ENCODE data around the gene GALNT5.
A peak's percentile ranks its signal among the peaks of the same experiment; 100 is the strongest.
"Not testable (repeated sequence)": the region's sequence is repeated elsewhere in the genome, so short reads cannot be mapped to it uniquely, and the experiment has no call there.

The GALNT5 gene

DNA sequence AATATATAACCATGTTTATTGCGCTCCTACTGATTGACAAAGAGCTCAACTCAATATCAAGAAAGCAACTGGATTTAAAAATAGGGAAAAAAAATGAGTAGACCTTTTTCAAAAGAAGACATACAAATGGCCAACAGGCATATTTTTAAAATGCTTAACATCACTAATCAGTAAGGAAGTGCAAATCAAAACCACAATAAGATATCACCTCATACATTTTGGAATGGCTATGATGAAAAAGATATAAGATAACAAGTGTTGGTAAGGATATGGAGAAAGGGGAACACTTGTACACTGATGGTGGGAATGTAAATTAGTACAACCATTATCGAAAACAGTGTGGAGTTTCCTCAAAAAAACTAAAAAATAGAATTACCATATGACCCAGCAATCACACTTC is 5.6 kb upstream of the GALNT5 start:
- no peak for DNase-seq (ENCODE audit: low read depth)

DNA sequence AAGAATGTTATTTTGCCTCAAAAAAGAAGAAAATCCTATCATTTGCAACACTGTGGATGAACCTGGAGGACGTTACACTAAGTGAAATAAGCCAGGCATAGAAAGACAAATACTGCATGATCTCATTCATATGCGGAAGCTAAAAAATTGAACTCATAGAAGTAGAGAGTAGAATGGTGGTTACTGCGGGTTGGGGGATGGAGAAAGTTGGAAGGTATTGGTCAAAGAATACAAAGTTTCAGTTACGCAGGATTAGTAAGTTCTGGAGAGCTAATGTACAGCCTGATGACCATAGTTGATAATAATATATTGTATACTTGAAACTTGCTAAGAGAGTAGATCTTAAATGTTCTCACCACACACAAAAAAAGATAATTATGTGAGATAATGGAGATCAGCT is 5.0 kb upstream of the GALNT5 start:
- DNase-seq (ENCODE audit: low read depth), result no peak

DNA sequence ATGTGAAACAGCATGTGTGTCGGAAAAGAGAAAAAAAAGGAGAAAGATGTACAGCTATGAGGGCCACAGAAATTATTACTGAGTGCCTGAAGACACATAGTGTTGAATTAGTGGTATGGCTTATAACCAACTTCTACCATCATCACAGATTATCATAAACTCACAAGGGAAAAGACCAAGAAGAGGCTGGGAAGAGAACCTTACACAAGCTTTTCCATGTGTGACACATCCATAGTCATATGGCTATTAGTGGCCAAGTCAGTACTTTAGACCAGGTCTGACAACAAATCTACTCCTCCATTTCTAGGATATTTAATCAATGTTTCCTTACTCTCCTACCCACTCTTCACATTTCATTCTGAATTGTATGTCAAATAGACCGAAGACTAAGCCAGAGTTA is 3.5 kb upstream of the GALNT5 start:
- DNase-seq (ENCODE audit: low read depth), result no peak

- DNase-seq (ENCODE audit: low read depth), result no peak
Observed at GRCh38 chr2:157255746-157256145, 1.8 kb upstream of the GALNT5 start.

DNA sequence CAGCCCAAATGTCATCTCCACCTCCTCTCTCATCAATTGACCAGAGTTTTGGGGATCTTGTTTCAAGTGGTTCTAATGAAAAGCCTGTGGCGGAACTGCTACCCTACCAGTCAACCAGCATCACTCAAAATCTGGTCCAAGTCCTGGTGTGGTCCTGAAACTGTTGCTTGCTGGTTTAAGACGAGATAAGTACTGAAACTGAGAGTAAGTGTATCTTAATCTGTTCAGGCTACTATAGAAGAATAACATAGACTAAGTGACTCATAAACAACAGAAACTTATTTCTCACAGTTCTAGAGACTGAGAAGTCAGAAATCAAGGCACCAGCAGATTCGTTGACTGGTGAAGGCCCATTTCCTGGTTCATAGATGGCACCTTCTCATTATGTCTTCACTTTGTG is 879 bp upstream of the GALNT5 start:
- no peak for DNase-seq (ENCODE audit: low read depth)

- DNase-seq (ENCODE audit: low read depth), result no peak
Observed at GRCh38 chr2:157258520-157259326, 1.2 kb downstream of the GALNT5 start.

GRCh38 chr2:157259386-157259785 is 1.9 kb downstream of the GALNT5 start:
- DNase-seq (ENCODE audit: low read depth), result no peak

DNA sequence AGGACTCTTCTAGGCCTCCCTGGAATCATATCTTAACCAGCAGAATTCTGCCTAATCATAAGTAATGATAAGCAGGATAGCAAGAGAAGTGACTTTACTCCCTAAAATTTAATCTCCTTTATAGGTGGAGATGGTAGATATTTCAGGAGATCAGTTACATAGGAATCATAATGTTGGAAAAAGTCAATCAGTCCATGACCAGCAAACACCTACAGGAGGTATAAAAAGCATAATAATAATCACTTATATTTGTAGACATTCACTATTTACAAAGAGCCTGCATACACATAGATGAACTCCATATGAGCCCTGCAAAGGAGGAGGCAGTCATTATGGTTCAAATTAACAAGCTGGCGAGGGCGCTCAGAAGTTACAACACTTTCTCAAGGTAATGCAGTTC is 2.5 kb downstream of the GALNT5 start:
- no peak for DNase-seq (ENCODE audit: low read depth)

- no peak for DNase-seq (ENCODE audit: low read depth)
Observed at GRCh38 chr2:157260533-157261198, 3.2 kb downstream of the GALNT5 start.

- no peak for DNase-seq (ENCODE audit: low read depth)
Observed at GRCh38 chr2:157261199-157261782, 3.8 kb downstream of the GALNT5 start.

DNA sequence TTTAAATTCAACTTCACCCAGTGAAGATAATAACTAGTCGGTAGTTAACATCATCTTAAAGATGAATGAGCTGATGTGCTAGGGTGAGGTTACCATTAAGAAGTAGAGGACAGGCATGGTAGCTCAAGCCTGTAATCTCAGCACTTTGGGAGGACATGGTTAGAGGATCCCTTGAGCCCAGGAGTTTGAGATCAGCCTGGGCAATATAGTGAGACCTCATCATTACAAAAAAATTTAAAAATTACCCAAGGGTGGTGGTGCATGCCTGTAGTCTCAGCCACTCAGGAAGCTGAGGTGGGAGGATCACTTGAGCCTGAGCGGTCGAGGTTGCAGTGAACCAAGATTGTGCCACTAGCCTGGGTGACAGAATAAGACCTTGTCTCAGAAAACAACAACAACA is 4.7 kb downstream of the GALNT5 start:
- no peak for DNase-seq (ENCODE audit: low read depth)

DNA sequence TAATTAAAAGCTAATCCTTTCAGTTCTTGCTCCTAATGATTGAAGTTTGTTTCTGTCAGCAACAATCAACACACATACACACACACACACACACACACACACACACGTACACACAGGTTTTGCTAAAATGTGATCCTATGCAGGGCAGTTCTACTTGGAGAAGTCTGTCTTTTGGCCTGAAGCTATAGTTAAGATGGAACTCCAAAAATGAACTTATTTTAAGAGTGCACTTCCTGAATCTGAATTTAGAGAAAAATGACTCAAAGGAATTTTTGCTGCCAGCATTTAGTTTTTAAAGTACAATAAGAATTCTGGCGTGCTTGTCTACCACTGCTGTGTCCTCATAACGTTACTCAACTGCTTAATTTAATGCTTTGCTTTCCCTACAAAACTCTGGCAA is 6.6 kb downstream of the GALNT5 start:
- peak; percentile 54 for DNase-seq (ENCODE audit: low read depth)

GRCh38 chr2:157265825-157266224 is 8.3 kb downstream of the GALNT5 start:
- no peak for DNase-seq (ENCODE audit: low read depth)

DNA sequence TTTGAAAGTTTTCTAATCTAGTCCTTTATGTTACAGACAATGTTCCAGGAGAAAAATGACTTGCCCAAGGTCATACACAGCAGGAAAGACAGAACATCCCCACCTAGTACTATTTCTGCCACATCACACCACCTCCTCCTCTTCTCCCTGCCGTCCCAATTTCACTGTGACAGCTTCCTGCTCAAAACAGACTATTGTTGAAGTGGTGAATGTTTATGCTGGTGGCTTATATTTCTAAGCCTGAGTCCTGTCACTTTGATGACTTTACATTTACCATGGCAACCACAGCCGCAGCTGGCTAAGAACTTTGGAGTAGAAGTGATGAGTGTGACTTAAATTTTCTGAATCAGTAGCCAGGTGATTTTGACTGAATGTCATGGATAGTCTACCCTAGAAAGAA is 10.0 kb downstream of the GALNT5 start:
- no peak for DNase-seq (ENCODE audit: low read depth)

GRCh38 chr2:157269060-157269459 is 11.6 kb downstream of the GALNT5 start:
- no peak for DNase-seq (ENCODE audit: low read depth)

GRCh38 chr2:157269922-157270321 is 12.4 kb downstream of the GALNT5 start:
- no peak for DNase-seq (ENCODE audit: low read depth)

DNA sequence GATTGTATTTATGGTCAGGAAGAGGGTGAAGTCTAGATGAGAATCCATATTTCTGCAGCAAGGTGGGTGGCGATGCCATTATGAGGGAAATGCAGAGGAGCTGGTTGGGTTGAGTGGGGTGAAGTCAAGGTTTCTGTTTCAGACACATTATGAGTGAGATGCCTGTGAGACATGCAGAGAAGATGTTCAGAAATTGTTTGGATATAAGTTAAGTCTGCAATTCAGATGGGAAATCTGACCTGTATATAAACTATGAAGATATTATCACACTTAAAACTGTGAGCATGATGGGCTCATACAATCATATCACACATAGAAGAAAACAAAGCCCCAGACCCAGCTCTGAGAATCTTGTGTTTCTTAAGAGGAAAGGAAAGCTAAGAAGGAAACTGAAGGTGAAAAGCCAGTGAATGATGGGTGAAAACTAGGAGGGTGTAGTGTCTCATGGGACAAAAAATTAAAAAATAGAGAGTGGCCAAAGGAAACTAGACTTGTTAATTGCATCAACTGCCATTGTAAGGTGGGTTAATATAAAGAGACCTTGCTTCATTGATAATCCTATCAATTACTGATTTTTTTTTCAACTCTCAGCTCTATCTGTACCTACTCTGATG is 14.2 kb downstream of the GALNT5 start:
- no peak for DNase-seq (ENCODE audit: low read depth)

- not testable (repeated sequence) for DNase-seq (ENCODE audit: low read depth)
Observed at GRCh38 chr2:157279311-157279710, 21.8 kb downstream of the GALNT5 start.

DNA sequence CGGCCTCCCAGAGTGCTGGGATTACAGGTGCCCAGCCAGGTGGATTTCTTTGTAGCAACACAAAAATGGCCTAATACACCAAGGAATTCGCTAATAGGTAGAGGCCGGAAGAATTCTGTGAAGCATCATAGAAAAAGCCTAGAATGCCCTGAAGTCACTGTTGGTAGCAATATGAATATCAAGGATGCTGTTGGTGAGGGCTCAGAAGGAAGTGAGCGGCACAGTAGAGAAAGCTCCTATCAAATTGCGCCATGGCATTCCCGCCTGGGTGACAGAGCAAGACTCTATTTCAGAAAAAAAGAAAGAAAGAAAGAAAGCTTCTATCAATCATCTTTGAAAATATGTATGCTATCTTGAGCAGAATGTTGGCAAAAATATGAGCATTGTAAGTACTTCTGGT is 23.8 kb downstream of the GALNT5 start:
- no peak for DNase-seq (ENCODE audit: low read depth)

DNA sequence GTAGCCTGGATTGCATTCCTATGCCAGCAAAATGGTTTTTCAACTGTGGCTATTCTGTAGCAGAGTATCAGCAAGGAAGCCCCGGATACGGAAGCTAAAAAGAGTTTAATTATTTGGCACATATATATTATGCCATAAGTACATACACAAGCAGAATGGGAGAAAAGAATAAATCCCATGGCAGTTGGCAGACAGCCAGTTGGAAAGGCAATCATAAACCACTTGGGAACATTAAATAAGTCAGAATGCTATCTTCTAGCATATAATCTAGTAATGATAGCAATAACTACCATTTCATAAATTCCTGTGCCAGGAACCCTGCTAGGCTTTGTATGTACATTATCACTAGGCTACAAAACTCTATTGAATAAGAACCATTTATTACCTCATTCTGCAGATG is 26.0 kb downstream of the GALNT5 start:
- no peak for DNase-seq (ENCODE audit: low read depth)

DNA sequence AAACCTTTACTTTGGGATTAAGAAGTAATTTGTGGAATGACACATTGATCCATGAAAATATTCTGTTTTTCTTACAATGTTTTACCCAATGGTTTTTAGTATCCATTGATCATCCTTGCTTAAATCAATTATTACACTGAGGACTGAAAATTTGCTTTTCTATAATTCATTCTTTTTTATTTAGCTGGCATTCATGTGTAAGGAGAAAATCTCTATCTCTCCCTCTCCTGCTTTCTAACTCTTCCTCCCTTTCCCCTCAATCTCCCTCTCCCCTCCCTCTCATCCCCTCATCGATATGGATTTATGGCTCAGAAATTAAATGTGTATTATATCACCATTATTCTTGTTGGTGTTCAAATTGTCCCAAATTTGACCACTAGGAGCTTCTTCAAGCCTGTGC is 29.7 kb downstream of the GALNT5 start:
- DNase-seq (ENCODE audit: low read depth), result no peak

- DNase-seq (ENCODE audit: low read depth), result no peak
Observed at GRCh38 chr2:157290525-157290924, 33.0 kb downstream of the GALNT5 start.

DNA sequence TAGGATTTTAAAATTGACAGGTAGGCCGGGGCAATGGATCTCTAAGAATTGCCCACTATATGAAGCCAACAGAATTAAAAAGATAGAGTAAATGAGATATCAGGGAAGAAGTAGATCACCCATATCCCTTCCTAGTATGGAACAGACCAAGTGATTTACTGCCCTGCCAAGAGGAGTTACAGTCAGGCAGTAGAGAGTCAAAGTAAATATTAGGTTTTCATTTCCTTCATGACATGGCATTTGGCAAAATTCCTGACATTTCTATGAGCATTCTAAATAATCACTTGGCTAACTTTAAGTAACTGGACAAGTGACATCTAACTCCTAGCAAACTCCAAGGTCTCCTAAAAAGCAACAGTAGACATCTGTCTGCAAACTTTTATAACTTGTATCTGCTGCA is 33.5 kb downstream of the GALNT5 start:
- DNase-seq (ENCODE audit: low read depth), result no peak

All from GM04503 (cell line).